GM12865 (cell line): ENCODE measurements around the gene PEX12.
"Not testable (repeated sequence)": the region's sequence is repeated elsewhere in the genome, so short reads cannot be mapped to it uniquely, and the experiment has no call there.

Experiments
- DNase-seq: peaks from one replicate; pipeline ENCODE4 v3.0.0; 2010; ENCODE audit warnings: low read depth
- H3K4me3 ChIP-seq: 2 replicates; pipeline ENCODE4 v1.5.1; 2011; ENCODE audit warnings: mild to moderate bottlenecking, low read depth, low read length, control low read depth
- CTCF ChIP-seq: IDR thresholded peaks from 2 replicates; pipeline ENCODE4 v1.5.1; 2011; ENCODE audit warnings: low read length, control low read depth, low read depth, inconsistent platforms; ENCODE audit not compliant: insufficient read depth; ENCODE audit errors: missing control alignments

Gene PEX12

GRCh38 chr17:35612924-35613521 lies 34.7 kb upstream of the PEX12 start:
- peak; percentile 55 for DNase-seq
- no peak overlapping the region for H3K4me3 ChIP-seq
- TF ChIP-seq CTCF: peak; percentile 36

GRCh38 chr17:35610746-35611145 lies 32.4 kb upstream of the PEX12 start:
- not testable (repeated sequence) for DNase-seq, H3K4me3 ChIP-seq

- DNase-seq: no peak
- TF ChIP-seq CTCF: no peak
- H3K4me3 ChIP-seq: no peak overlapping the region
Observed at GRCh38 chr17:35609831-35610230, 31.5 kb upstream of the PEX12 start.

DNA sequence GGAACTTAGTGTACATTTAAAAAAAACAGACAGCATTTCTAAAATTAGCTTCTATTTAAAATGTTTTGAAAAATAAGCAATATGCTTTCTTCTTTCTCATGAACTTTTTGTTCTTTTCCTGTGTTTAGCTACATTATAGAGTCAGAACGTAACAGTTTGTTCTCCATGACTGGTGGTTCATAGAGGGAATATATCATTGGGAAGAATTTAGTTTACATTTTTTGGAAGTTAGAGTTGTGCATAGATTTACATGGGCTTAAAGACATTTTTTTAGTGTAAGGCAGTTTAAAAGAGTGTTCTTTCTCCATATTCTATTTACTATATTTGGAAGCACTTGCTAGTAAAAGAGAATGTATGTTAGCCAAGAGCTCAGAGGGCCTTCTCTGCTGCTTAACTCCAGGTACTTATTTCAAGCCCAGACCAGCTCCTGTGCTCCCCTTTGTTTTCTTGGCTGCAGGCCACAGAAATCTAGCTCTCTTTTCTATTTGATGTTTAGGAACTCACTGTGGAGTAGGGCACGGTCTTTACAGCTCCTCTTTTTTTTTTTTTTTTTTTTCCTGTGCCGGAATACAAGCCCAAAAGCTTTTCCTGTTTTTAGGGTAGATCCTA lies 29.0 kb upstream of the PEX12 start:
- no peak overlapping the region for H3K4me3 ChIP-seq
- no peak for TF ChIP-seq CTCF
- DNase-seq: no peak

DNA sequence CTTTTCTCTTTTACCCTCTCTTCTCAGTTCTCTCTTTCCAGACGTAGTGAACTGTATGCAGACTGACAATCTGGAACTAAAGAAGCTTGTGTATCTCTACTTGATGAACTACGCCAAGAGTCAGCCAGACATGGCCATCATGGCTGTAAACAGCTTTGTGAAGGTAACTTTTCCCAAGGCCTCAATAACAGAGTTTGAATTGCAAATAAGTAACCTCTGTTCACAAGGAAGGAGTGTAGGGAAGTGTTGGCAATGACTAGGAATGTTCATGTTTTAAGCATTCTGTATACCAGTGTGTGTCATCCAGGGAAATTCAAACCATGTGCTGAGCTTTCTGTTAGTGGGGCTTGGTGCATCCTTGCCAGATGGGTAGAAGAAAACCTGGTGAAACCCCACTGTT lies 27.3 kb upstream of the PEX12 start:
- no peak for TF ChIP-seq CTCF
- no peak overlapping the region for H3K4me3 ChIP-seq
- no peak for DNase-seq

GRCh38 chr17:35603674-35604073 lies 25.3 kb upstream of the PEX12 start:
- DNase-seq: no peak
- no peak overlapping the region for H3K4me3 ChIP-seq
- no peak for TF ChIP-seq CTCF

GRCh38 chr17:35597604-35598003 lies 19.2 kb upstream of the PEX12 start:
- no peak overlapping the region for H3K4me3 ChIP-seq
- TF ChIP-seq CTCF: no peak
- DNase-seq: no peak
